ENCODE data around the gene TMEM79.

The TMEM79 gene

GRCh38 chr1:156295391-156295947 is 11.3 kb downstream of the TMEM79 start, which contains the start of gene GLMP:
Gene GLMP, minus strand, starts transcription at chr1:156295679. Its CDS starts 34 bp downstream, at chr1:156295645.
- 0 out of 2 replicates have a peak, but pooled peaks cover 4% of the 10 kb centered on the region for H3K79me2 ChIP-seq (ENCODE audit: insufficient read depth, low read length)
- H3K4me3 ChIP-seq (ENCODE audit: low read length, poor library complexity, severe bottlenecking) = peak within 1 kb of the TSS; percentile 86
- H3K4me2 ChIP-seq (ENCODE audit: low read depth, low read length, poor library complexity, severe bottlenecking) = peak within 1 kb of the TSS; percentile 90
- TF ChIP-seq EZH2phosphoT487 (IDR thresholded peaks at IDR 0.05; ENCODE audit: borderline replicate concordance) = no peak
- TF ChIP-seq, protein P1, sequence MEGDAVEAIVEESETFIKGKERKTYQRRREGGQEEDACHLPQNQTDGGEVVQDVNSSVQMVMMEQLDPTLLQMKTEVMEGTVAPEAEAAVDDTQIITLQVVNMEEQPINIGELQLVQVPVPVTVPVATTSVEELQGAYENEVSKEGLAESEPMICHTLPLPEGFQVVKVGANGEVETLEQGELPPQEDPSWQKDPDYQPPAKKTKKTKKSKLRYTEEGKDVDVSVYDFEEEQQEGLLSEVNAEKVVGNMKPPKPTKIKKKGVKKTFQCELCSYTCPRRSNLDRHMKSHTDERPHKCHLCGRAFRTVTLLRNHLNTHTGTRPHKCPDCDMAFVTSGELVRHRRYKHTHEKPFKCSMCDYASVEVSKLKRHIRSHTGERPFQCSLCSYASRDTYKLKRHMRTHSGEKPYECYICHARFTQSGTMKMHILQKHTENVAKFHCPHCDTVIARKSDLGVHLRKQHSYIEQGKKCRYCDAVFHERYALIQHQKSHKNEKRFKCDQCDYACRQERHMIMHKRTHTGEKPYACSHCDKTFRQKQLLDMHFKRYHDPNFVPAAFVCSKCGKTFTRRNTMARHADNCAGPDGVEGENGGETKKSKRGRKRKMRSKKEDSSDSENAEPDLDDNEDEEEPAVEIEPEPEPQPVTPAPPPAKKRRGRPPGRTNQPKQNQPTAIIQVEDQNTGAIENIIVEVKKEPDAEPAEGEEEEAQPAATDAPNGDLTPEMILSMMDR (conservative IDR thresholded peaks at IDR 0.05; ENCODE audit: low read length) = no peak
- no peaks in the 10 kb centered on the region for H3K9me3 ChIP-seq (ENCODE audit: insufficient read depth, low read depth, low read length)
- H3K9me2 ChIP-seq (replicated peaks; ENCODE audit: low read depth, low read length) = no peaks in the 10 kb centered on the region
- H3K9ac ChIP-seq (ENCODE audit: low read depth, low read length, poor library complexity, severe bottlenecking) = peak within 1 kb of the TSS; percentile 68
- H4K20me1 ChIP-seq (ENCODE audit: insufficient read depth, low read length, poor library complexity, severe bottlenecking) = no peaks in the 10 kb centered on the region
- no peaks in the 10 kb centered on the region for H3K27me3 ChIP-seq (ENCODE audit: insufficient read depth, low read length, poor library complexity, severe bottlenecking)
- H3K36me3 ChIP-seq (ENCODE audit: insufficient read depth, low read length) = no peaks in the 10 kb centered on the region
- H3F3A ChIP-seq (ENCODE audit: low read depth) = no peaks in the 10 kb centered on the region
- peak within 1 kb of the TSS; percentile 91 for H2AFZ ChIP-seq (ENCODE audit: low read length)
- H3K4me1 ChIP-seq (ENCODE audit: insufficient read depth, low read length, poor library complexity, severe bottlenecking) = peaks cover 8% of the 10 kb centered on the region

DNA sequence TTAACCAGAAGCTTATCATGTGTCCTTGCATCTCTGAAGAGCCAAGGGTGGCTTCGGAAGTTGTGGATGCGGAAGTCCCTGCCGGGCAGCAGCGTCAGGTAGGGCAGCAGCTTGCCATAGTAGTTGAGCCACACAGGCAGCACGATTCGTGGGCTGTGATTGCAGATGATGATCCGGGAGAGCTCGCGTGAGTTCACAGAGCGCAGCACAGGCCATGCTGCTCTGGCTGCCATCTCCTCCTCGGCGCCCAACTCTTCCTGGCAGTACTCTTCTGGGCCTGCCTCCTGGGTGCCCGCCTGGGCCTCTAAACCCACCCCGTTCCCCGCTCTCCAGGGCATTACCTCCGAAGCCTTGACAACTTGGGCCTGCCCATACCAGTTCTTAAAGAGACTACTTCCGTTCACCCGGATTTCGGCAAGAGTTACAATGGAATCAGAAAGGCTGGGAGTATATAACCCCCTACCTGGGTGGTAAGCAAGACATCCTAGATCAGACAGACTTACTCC is 14.8 kb downstream of the TMEM79 start, which contains the start of gene VHLL:
Gene VHLL, minus strand, starts transcription at position 456 of the 506 bp plus-strand sequence. Its CDS starts 118 bp downstream, at position 338.
- no peaks in the 10 kb centered on the region for H3F3A ChIP-seq (ENCODE audit: low read depth)
- H3K4me3 ChIP-seq (ENCODE audit: low read length, poor library complexity, severe bottlenecking) = no peak within 1 kb of the TSS
- no peaks in the 10 kb centered on the region for H3K9me2 ChIP-seq (replicated peaks; ENCODE audit: low read depth, low read length)
- no peak within 1 kb of the TSS for H2AFZ ChIP-seq (ENCODE audit: low read length)
- H3K9me3 ChIP-seq (ENCODE audit: insufficient read depth, low read depth, low read length) = no peaks in the 10 kb centered on the region
- peaks cover 8% of the 10 kb centered on the region for H3K4me1 ChIP-seq (ENCODE audit: insufficient read depth, low read length, poor library complexity, severe bottlenecking)
- no peak within 1 kb of the TSS for H3K4me2 ChIP-seq (ENCODE audit: low read depth, low read length, poor library complexity, severe bottlenecking)
- H3K27me3 ChIP-seq (ENCODE audit: insufficient read depth, low read length, poor library complexity, severe bottlenecking) = no peaks in the 10 kb centered on the region
- H3K9ac ChIP-seq (ENCODE audit: low read depth, low read length, poor library complexity, severe bottlenecking) = no peak within 1 kb of the TSS
- TF ChIP-seq, protein P1 (conservative IDR thresholded peaks at IDR 0.05; ENCODE audit: low read length) = no peak
- no peak for TF ChIP-seq EZH2phosphoT487 (IDR thresholded peaks at IDR 0.05; ENCODE audit: borderline replicate concordance)
- H3K36me3 ChIP-seq (ENCODE audit: insufficient read depth, low read length) = no peaks in the 10 kb centered on the region
- 0 out of 2 replicates have a peak, but pooled peaks cover 4% of the 10 kb centered on the region for H3K79me2 ChIP-seq (ENCODE audit: insufficient read depth, low read length)
- H4K20me1 ChIP-seq (ENCODE audit: insufficient read depth, low read length, poor library complexity, severe bottlenecking) = no peaks in the 10 kb centered on the region

- no peak overlapping the region for H3K4me3 ChIP-seq (ENCODE audit: low read length, poor library complexity, severe bottlenecking)
- H3K27me3 ChIP-seq (ENCODE audit: insufficient read depth, low read length, poor library complexity, severe bottlenecking) = no peaks in the 10 kb centered on the region
- H2AFZ ChIP-seq (ENCODE audit: low read length) = no peak overlapping the region
- H4K20me1 ChIP-seq (ENCODE audit: insufficient read depth, low read length, poor library complexity, severe bottlenecking) = no peaks in the 10 kb centered on the region
- no peak overlapping the region for H3K9ac ChIP-seq (ENCODE audit: low read depth, low read length, poor library complexity, severe bottlenecking)
- H3K36me3 ChIP-seq (ENCODE audit: insufficient read depth, low read length) = peaks cover 11% of the 10 kb centered on the region; the same call in 1 of the 2 replicates
- H3K79me2 ChIP-seq (ENCODE audit: insufficient read depth, low read length) = no peaks in the 10 kb centered on the region
- no peak overlapping the region for H3K4me2 ChIP-seq (ENCODE audit: low read depth, low read length, poor library complexity, severe bottlenecking)
- TF ChIP-seq EZH2phosphoT487 (IDR thresholded peaks at IDR 0.05; ENCODE audit: borderline replicate concordance) = no peak
- TF ChIP-seq, protein P1 (conservative IDR thresholded peaks at IDR 0.05; ENCODE audit: low read length) = no peak
- H3K9me3 ChIP-seq (ENCODE audit: insufficient read depth, low read depth, low read length) = no peaks in the 10 kb centered on the region
- H3K9me2 ChIP-seq (replicated peaks; ENCODE audit: low read depth, low read length) = no peaks in the 10 kb centered on the region
- H3K4me1 ChIP-seq (ENCODE audit: insufficient read depth, low read length, poor library complexity, severe bottlenecking) = no peaks in the 10 kb centered on the region
- no peaks in the 10 kb centered on the region for H3F3A ChIP-seq (ENCODE audit: low read depth)
These were observed 19.1 kb downstream of the TMEM79 start for GRCh38 chr1:156303241-156303640.
